Calu3 (cell line): ENCODE measurements around the gene HIPK3. TPM values are rescaled to one million over a fixed set of nuclear protein-coding genes. Genes with fewer than 3 reads are reported as not detected.
"Not testable (repeated sequence)": the region's sequence is repeated elsewhere in the genome, so short reads cannot be mapped to it uniquely, and the experiment has no call there.

Experiments
- BruUV-seq: library from RNA; stranded (reverse); fragments of 400-500 nt; replicated peaks from 2 replicates; lab custom pipeline; 2021; lab: Mats Ljungman, UMichigan
- CTCF ChIA-PET: fragments of 300-600 bp; sonication (Branson Sonifier 250); formaldehyde crosslinking; loops from one replicate; lab custom pipeline; 2022; ENCODE audit warnings: antibody characterized with exemption; lab: Charles Lee
- DNase-seq: peaks from one replicate; pipeline ENCODE4 v3.0.0; 2022
- H3K27ac Mint-ChIP-seq: one replicate; pipeline ENCODE4 v1.8.0; 2022; ENCODE audit warnings: mixed read lengths; ENCODE audit not compliant: unreplicated experiment
- H3K27me3 Mint-ChIP-seq: one replicate; pipeline ENCODE4 v1.8.0; 2022; ENCODE audit warnings: mixed read lengths; ENCODE audit not compliant: unreplicated experiment
- H3K36me3 Mint-ChIP-seq: one replicate; pipeline ENCODE4 v1.8.0; 2022; ENCODE audit warnings: mild to moderate bottlenecking, moderate library complexity, mixed read lengths; ENCODE audit not compliant: insufficient read depth, unreplicated experiment
- H3K4me1 Mint-ChIP-seq: one replicate; pipeline ENCODE4 v1.8.0; 2022; ENCODE audit warnings: mild to moderate bottlenecking, low read depth, mixed read lengths; ENCODE audit not compliant: unreplicated experiment
- H3K4me3 Mint-ChIP-seq: one replicate; pipeline ENCODE4 v1.8.0; 2022; ENCODE audit warnings: mild to moderate bottlenecking, low read depth, moderate library complexity, mixed read lengths; ENCODE audit not compliant: unreplicated experiment
- H3K9me3 Mint-ChIP-seq: one replicate; pipeline ENCODE4 v1.8.0; 2022; ENCODE audit warnings: low read depth, mixed read lengths; ENCODE audit not compliant: unreplicated experiment
- CTCF ChIP-seq: fragments of 200-600 bp; IDR thresholded peaks from one replicate; pipeline ENCODE4 v1.8.0; 2022; ENCODE audit warnings: antibody characterized with exemption; ENCODE audit not compliant: unreplicated experiment
- intact Hi-C: fragments of 100-400 bp; cut with micrococcal nuclease; formaldehyde crosslinking; loops from one replicate; pipeline ENCODE4 v1.10.0; 2022; ENCODE audit not compliant: unreplicated experiment
- total RNA-seq: library from RNA; stranded (reverse); gene quantifications from 2 replicates; pipeline ENCODE4 v1.2.3, GENCODE V29; 2022

The HIPK3 gene
- total RNA-seq, 1 experiment from 2014 or later, result 53.6 TPM

GRCh38 chr11:33294797-33295196, 37.6 kb downstream of the HIPK3 start:
- TF ChIP-seq CTCF, result no peak
- Mint-ChIP-seq H3K4me3 (no peak overlapping the region), H3K9me3 (no peaks in the 10 kb centered on the region), H3K27ac (no peak overlapping the region), H3K4me1 (peaks cover 16% of the 10 kb centered on the region), H3K27me3 (no peaks in the 10 kb centered on the region), H3K36me3 (no peaks in the 10 kb centered on the region)
- CTCF ChIA-PET, result no interaction called here
- BruUV-seq, result no TSS peak
- intact Hi-C loops, result no loop called here
- no peak for DNase-seq

- TF ChIP-seq CTCF, result no peak
- BruUV-seq, result no TSS peak
- peaks cover 9% of the 10 kb centered on the region for H3K4me1 Mint-ChIP-seq
- CTCF ChIA-PET, result interaction anchor here (0.7 to 1.3 kb wide), 2 partner anchors 13 to 22 kb away, joined by 3 to 4 read pairs; no protein-coding TSS in a partner anchor
- no peaks in the 10 kb centered on the region for H3K9me3 Mint-ChIP-seq
- no peak overlapping the region for H3K27ac Mint-ChIP-seq
- no peak for DNase-seq
- intact Hi-C loops, result no loop called here
- H3K4me3 Mint-ChIP-seq, result no peak overlapping the region
- H3K27me3 Mint-ChIP-seq, result no peaks in the 10 kb centered on the region
- H3K36me3 Mint-ChIP-seq, result no peaks in the 10 kb centered on the region
Measured at GRCh38 chr11:33296695-33297094, 39.5 kb downstream of the HIPK3 start.

GRCh38 chr11:33303541-33303940, 46.4 kb downstream of the HIPK3 start:
- no TSS peak for BruUV-seq
- Mint-ChIP-seq H3K4me1 (no peaks in the 10 kb centered on the region), H3K27me3 (no peaks in the 10 kb centered on the region), H3K4me3 (no peak overlapping the region), H3K9me3 (no peaks in the 10 kb centered on the region), H3K27ac (no peak overlapping the region), H3K36me3 (no peaks in the 10 kb centered on the region)
- intact Hi-C loops, result no loop called here
- TF ChIP-seq CTCF, result no peak
- no peak for DNase-seq
- CTCF ChIA-PET, result no interaction called here

- BruUV-seq, H3K4me1 Mint-ChIP-seq, H3K27me3 Mint-ChIP-seq, intact Hi-C loops, H3K27ac Mint-ChIP-seq, H3K9me3 Mint-ChIP-seq, DNase-seq, H3K4me3 Mint-ChIP-seq, H3K36me3 Mint-ChIP-seq: not testable (repeated sequence)
- CTCF ChIA-PET, result interaction anchor here (0.7 kb wide), 1 partner anchor 127 kb away, joined by 5 read pairs; no protein-coding TSS in a partner anchor
Measured at GRCh38 chr11:33306821-33307220, 49.6 kb downstream of the HIPK3 start.

GRCh38 chr11:33307984-33308383, 50.8 kb downstream of the HIPK3 start:
- Mint-ChIP-seq H3K4me1 (no peaks in the 10 kb centered on the region), H3K9me3 (no peaks in the 10 kb centered on the region), H3K36me3 (no peaks in the 10 kb centered on the region), H3K4me3 (no peak overlapping the region), H3K27ac (no peak overlapping the region), H3K27me3 (no peaks in the 10 kb centered on the region)
- DNase-seq, result no peak
- CTCF ChIA-PET, result interaction anchor here (0.5 kb wide), 1 partner anchor 146 kb away, joined by 7 read pairs; no protein-coding TSS in a partner anchor
- intact Hi-C loops, result no loop called here
- TF ChIP-seq CTCF, result no peak
- no TSS peak for BruUV-seq
